SIG-M5 treated with dmso at 0.1 percent for 504 hours (cell line): ENCODE measurements around the gene C9orf152.
"Not testable (repeated sequence)": the region's sequence is repeated elsewhere in the genome, so short reads cannot be mapped to it uniquely, and the experiment has no call there.

ENCODE experiments used
- DNase-seq: peaks from one replicate; lab custom pipeline; 2025; ENCODE audit not compliant: unreplicated experiment; lab: John Stamatoyannopoulos, UW

Gene C9orf152

GRCh38 chr9:110208031-110208430, at the start of gene C9orf152:
Gene C9orf152 (minus strand): TSS chr9:110208159. CDS start chr9:110207579, 580 bp downstream.
- no peak for DNase-seq

DNA sequence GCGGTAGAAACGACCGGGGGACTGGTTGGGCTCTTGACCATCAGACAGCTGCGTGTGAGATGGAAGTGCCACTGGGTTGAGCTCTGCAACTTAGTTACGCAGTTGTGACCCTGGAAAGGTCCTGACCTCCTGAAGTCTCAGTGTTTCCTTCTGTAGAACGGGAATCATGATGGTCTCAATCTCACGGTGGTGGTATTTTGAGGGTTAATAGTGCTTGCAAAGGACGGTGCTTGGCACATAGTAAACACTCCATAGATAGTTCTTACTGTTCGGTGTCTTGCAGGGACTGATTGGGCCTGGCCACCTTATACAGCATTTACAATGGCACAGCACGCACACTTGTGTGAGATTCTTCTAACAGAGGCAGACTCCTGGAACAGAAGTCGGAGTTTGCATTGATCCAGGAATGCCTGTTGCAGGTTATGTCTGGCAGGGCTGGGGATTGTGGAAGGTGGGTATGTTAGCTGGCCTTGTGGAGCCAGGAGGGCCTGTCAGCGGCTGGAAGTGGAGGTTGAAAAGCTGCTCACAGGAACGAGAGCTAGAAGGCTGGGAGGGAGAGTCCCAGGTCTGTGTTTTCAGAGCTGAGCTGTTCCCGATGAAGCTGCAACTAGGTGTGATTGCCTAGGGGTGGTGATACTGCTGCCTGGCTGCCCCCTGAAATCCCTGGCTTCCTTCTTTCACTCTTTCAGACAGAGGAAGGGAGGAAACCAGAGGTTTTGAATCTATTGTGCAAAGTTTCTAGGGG, 49.3 kb upstream of the C9orf152 start:
- DNase-seq, result peak; percentile 77

GRCh38 chr9:110256380-110257096, 48.6 kb upstream of the C9orf152 start, which contains the start of gene TXN:
Gene TXN (minus strand): TSS chr9:110256507. CDS start chr9:110256435, 72 bp downstream.
- DNase-seq, result peak; percentile 89

DNA sequence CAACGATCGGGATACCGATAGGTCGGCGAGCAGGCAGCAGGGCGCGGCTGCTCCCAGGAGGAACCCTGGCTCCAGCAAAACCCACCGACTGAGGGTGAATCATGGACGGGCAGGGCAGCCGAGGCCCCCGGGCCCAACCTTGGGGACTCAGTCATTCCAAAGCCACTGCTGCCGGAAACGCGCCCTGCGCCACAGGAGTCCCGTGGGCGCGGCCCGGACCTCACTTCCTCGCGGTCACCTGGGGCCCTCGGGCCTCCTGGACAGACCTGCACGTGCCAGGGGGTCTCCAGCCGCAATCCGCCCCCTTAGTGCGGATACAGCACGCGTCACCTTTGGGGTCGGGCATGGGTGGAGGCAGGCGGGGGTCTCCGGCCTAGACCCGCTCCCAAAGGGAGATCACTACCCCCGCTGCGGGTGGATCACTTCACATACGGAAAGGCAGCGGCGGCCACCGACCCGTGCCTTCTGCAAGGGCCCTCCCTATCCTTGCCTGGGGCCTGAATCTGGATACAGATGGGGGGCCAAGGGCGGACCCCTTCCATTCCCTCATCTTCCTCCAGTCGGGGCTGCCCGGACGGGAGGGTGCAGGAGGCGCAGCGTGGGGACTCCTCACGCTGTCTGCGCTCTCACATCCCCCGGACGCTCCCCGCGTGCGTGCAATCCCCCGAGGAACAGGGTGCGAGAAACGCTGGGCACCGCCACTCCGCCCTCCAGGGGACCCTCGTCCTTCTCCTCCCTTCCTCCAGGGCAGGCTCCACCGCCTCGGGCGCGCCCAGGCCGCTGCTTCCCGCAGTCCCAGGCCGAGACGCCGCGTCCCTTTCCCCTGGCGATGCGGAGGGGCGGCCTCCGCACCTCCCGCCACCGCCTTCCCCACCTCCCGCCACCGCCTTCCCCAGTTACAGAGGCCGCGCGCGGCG, 47.8 kb upstream of the C9orf152 start:
- peak; percentile 32 for DNase-seq

GRCh38 chr9:110255034-110255462, 47.1 kb upstream of the C9orf152 start:
- DNase-seq, result peak; percentile 20

DNA sequence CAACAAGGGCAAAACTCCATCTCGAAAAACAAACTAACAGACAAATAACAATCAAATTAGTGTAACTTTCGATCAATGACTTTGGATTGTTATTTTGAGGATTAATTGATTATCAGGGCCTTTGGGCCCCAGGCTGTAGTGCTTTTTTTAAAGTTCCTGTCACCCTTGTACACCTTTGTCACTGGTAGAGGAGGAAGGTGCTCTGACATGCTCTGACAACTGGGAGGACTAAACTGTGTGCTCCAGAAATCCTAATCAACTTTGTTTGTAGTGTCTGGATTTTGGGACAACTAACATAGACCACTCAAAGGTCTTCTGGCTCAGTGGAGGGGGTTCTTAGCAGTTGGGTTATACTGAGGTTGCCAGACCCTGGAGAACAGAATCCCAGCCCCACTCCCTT, 46.5 kb upstream of the C9orf152 start:
- DNase-seq, result no peak

DNA sequence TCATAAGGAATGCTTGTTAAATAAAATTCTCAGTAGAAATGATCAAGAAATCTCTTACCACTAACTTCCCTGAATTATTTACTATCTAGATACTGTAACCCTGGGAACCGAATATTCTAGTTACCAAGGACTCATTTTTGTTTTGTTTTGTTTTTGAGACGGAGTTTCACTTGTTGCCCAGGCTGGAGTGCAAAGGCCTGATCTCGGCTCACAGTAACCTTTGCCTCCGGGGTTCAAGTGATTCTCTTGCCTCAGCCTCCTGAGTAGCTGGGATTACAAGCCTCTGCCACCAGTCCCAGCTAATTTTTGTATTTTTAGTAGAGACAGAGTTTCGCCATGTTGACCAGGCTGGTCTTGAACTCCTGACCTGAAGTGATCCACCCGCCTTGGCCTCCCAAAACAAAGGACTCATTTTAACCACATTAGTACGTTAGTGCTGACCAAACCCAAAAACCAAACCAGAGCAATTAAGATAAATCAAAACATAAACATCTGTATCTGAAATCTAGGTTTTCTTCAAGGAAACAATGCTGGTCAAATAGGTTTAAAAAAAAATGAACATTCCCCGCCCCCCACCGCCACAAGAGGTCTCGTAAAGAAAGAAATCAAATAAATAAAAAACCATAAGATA, 44.7 kb upstream of the C9orf152 start:
- DNase-seq, result no peak

DNA sequence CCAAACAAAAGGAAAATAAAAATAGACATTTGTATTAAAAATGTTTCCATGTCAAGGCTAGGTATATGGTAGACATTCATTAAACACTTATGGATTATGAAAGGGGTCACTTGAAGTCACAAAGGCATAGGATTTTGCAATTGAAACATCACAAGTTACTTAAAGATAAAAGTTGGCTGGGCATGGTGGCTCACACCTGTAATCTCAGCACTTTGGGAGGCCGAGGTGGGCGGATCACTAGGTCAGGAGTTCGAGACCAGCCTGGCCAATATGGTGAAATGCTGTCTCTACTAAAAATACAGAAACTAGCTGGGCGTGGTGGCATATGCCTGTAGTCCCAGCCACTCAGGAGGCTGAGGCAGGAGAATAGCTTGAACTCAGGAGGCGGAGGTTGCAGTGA, 43.8 kb upstream of the C9orf152 start:
- DNase-seq, result not testable (repeated sequence)

GRCh38 chr9:110251212-110251611, 43.3 kb upstream of the C9orf152 start:
- no peak for DNase-seq

DNA sequence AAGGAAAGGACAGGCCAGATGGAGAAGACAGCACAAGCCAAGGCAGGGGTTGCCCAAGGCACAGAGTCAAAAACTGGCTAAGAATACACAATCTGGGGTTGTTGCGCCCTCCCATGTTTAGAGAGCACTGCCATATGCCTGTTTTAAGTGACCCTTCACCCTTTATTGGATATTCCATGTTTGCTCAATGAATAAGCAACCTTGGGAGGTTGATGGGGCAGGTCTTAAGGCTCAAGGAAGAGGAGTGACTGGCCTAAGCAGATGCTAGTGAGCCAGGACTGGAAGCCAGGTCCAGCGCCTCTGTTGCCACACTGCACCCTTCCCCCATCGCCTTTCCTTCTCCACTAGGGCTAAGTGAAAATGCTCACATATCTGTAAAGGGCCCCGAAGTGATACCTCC, 41.6 kb upstream of the C9orf152 start:
- DNase-seq, result no peak

DNA sequence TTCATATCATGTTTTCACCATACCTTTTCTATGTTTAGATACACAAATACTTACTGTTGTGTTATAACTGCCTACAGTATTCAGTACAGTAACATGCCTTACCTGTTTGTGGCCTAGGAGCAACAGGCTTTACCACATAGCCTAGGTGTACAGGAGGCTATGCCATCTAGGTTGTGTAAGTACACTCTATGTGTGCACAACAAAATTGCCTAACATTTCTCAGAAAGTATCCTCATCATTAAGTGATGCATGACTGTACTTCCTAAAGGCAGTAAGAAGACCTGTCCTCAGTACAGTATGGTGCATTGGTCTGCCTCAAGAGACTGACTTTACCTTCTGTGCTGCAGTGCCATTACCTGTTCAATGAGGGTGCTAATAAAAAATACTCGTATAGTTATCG, 40.4 kb upstream of the C9orf152 start:
- no peak for DNase-seq

- no peak for DNase-seq
Measured at GRCh38 chr9:110246214-110246613, 38.3 kb upstream of the C9orf152 start.

GRCh38 chr9:110244616-110245015, 36.7 kb upstream of the C9orf152 start:
- DNase-seq, result no peak

DNA sequence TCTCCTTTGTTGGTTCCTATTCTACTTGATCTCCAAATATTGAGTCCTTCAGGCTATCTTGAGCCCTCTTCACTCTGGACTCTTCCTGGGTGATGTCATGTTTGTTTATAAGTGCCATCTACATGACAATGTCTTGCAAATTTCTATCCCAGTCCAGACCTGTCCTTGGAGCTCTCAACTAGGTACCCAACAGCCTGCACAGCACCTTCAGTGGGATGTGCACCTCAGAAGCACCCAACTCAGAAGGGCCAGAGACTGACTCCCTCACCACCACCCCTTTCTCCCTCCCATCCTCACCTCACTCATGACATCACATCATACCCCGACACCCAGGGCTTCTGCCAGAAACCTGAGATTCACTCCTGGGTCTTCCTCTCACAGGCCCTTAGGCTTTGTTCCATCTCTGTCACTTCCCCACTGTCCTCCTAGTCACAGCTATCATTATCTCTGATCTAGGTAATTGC, 33.9 kb upstream of the C9orf152 start:
- DNase-seq, result no peak

DNA sequence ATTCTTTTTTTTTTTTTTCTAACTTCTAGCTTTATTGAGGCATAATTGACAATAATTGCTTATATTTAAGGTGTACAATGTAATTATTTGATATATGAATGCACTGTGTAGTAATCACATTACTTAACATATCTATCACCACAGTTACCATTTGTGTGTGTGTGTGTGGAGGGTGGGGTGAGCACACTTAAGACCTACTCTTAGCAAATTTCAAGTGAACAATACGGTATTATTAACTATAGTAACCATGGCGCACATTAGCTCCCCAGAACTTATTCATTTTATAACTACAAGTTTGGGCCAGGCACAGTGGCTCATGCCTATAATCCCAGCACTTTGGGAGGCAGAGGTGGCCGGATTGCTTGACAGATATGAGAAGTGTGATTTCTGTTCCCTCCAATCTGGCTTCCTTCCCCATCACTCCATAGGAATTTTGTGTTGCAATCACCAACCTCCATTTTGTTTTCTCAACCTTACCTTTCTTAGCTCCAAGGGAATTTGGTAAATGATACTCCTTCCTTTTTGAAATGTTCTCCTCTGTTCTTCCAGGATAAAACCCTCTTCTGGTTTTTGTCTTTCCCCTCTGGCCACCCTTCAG, 33.4 kb upstream of the C9orf152 start:
- DNase-seq, result no peak

GRCh38 chr9:110240198-110240597, 32.2 kb upstream of the C9orf152 start:
- DNase-seq, result no peak

DNA sequence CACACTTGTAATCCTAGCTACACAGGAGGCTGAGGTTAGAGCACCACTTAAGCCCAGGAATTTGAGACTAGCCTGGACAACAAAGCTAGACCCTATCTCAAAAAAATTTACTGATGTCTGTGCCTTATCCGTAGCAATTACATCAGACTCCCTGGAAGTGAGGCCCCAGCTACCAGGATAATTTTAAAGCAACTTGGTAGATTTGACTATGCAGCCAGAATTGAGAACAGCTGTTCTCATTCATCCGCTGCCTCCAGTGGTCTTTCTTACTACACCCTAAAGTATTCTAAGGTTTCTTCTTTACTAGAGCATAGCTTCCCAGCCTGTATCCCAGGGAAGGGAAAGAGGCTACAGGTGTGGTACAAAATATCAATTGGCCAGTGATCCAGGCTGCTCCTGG, 20.4 kb upstream of the C9orf152 start:
- DNase-seq, result no peak

- DNase-seq, result no peak
Measured at GRCh38 chr9:110224583-110224982, 16.6 kb upstream of the C9orf152 start.

DNA sequence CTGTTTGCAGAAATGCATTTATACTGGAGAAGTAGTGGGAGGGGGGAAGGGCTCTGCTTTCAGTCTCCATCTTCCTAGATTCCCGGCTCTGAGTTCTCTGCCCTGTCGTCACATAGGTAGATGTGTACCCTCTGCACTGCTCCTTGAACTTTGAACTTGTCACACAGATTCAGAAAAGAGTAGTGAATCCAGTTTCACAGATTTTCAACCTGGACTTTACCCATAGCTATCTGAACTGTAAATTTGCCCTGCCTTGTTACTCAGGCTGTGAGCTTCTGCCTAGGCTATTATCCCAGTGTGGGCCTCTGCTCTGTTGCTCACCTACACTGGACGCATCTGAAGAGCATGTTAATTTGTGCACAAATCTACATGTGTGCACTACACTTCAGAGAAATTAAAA, 12.8 kb upstream of the C9orf152 start:
- no peak for DNase-seq

- peak; percentile 46 for DNase-seq
Measured at GRCh38 chr9:110217656-110218099, 9.7 kb upstream of the C9orf152 start.
